ENCODE results near the gene SPACDR. TPM values are rescaled to one million over a fixed set of nuclear protein-coding genes. Genes with fewer than 3 reads are reported as not detected.

SPACDR gene
- total and polyA plus RNA-seq, 7 donors = 0.63 to 0.95 TPM; not detected in 5

DNA sequence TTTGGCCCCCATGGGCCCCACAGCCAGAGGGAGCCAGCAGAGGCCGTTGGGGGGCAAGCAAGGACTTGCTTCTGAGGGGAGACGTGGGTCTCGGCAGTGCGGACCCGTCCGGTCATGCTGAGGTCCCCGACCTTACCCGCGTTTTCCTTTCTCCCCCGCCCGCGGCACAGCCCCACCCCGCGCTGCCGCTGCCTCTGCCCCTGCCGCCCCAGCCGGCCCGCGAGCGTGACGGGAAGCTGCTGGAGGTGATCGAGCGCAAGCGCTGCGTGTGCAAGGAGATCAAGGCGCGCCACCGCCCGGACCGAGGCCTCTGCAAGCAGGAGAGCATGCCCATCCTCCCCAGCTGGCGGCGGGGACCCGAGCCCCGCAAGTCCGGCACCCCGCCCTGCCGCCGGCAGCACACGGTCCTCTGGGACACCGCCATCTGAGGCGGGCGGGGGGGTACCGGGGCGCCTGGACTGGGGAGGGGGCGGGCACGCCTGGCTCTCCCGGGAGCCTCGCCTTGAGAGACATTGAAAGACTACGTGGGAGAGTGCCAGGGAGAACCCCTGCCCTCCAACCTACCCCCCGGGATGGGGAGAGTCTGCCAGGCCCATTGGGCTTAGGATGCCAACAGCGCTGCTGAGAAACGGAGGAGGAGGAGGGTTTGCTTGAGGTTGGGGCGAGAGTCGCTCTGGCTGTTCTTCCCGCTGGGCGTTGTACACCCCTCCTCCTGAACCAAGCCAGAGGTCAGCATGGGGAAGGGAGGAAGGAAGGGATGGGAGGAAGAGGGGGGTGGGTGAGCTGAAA is 29.6 kb upstream of the SPACDR start:
- Histone ChIP-seq H3K27me3 (peaks cover 0 to 10% (median 0%) of the 10 kb centered on the region in 3 donors), H3K9me3 (no peaks in the 10 kb centered on the region), H3K4me3 (peak overlapping the region in 3 of 4 donors; percentile 32 to 45 (median 42)), H3K4me1 (peaks cover 0 to 13% (median 11%) of the 10 kb centered on the region in 4 donors), H3K36me3 (no peaks in the 10 kb centered on the region), H3K27ac (peak overlapping the region in 1 of 4 donors; percentile 44)
- intact Hi-C loops (cut with DNase I) = no loop called here
- no peak for TF ChIP-seq EP300 (IDR thresholded peaks at IDR 0.05)
- TF ChIP-seq POLR2AphosphoS5 (IDR thresholded peaks at IDR 0.05) = no peak
- no peak for TF ChIP-seq POLR2A (IDR thresholded peaks at IDR 0.05)
- TF ChIP-seq, protein P1, sequence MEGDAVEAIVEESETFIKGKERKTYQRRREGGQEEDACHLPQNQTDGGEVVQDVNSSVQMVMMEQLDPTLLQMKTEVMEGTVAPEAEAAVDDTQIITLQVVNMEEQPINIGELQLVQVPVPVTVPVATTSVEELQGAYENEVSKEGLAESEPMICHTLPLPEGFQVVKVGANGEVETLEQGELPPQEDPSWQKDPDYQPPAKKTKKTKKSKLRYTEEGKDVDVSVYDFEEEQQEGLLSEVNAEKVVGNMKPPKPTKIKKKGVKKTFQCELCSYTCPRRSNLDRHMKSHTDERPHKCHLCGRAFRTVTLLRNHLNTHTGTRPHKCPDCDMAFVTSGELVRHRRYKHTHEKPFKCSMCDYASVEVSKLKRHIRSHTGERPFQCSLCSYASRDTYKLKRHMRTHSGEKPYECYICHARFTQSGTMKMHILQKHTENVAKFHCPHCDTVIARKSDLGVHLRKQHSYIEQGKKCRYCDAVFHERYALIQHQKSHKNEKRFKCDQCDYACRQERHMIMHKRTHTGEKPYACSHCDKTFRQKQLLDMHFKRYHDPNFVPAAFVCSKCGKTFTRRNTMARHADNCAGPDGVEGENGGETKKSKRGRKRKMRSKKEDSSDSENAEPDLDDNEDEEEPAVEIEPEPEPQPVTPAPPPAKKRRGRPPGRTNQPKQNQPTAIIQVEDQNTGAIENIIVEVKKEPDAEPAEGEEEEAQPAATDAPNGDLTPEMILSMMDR (IDR thresholded peaks at IDR 0.05) = no peak
- WGBS, 2 donors = 4 to 7% methylated on average over 56 of the region's 56 CpGs
- DNase-seq = no peak

DNA sequence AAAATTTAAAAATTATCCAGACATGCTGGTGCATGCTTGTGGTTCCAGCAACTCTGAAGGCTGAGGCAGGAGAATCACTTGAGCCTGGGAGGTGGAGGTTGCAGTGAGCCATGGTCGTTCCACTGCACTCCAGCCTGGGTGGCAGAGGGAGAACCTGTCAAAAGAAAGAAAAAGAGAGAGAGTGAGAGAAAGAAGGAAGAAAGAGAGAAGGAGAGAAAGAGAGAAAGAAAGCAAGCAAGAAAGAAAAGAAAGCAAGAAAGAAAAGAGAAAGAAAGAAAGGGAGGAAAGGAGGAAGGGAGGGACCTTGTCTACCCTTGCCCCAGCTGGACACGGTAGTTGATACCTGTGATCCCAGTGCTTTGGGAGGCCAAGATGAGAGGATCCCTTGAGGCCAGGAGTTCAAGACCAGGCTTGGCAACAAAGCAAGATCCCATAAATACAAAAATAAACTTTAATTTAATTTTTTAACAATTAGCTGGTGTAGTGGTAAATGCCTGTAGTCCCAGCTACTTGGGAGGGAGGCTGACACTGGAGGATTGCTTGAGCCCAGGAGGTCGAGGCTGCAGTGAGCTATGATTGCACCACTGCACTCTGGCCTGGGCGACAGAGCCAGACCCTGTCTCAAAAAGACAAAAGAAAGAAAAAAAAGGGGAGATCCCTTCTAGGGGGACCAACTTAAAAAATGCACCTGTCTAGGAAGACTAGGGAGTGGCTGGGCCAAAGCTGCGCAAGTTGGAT is 28.8 kb upstream of the SPACDR start:
- DNase-seq = no peak
- H3K9me3 ChIP-seq = no peaks in the 10 kb centered on the region
- no peaks in the 10 kb centered on the region for H3K36me3 ChIP-seq
- intact Hi-C loops (cut with DNase I) = no loop called here
- H3K27ac ChIP-seq = peak overlapping the region in 1 of 4 donors; percentile 44
- H3K4me3 ChIP-seq = peak overlapping the region in 3 of 4 donors; percentile 32 to 45 (median 42)
- peaks cover 0 to 10% (median 0%) of the 10 kb centered on the region in 3 donors for H3K27me3 ChIP-seq
- 72 to 83% methylated on average over 5 of the region's 5 CpGs for WGBS, 2 donors
- H3K4me1 ChIP-seq = peaks cover 0 to 13% (median 11%) of the 10 kb centered on the region in 4 donors
- no peak for TF ChIP-seq POLR2A (IDR thresholded peaks at IDR 0.05)
- TF ChIP-seq EP300 (IDR thresholded peaks at IDR 0.05) = no peak
- TF ChIP-seq POLR2AphosphoS5 (IDR thresholded peaks at IDR 0.05) = no peak
- TF ChIP-seq, protein P1 (IDR thresholded peaks at IDR 0.05) = no peak

DNA sequence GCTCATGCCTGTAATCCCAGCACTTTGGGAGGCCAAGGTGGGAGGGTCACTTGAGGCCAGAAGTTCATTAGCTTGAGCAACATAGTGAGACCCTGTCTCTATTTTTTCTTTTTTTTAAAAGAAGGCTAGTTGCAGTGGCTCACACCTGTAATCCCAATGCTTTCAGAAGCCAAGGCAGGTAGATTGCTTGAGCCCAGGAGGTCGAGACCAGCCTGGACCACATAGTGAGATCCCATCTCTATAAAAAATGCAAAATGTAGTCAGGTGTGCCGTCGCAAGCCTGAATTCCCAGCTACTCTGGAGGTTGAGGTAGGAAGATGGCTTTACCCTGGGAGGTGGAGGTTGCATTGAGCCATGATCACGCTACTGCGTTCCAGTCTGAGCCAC is 27.1 kb upstream of the SPACDR start:
- intact Hi-C loops (cut with DNase I) = no loop called here
- H3K36me3 ChIP-seq = no peaks in the 10 kb centered on the region
- H3K9me3 ChIP-seq = no peaks in the 10 kb centered on the region
- H3K27me3 ChIP-seq = peaks cover 0 to 10% (median 0%) of the 10 kb centered on the region in 3 donors
- H3K27ac ChIP-seq = no peak overlapping the region
- TF ChIP-seq EP300 (IDR thresholded peaks at IDR 0.05) (no peak), POLR2A (IDR thresholded peaks at IDR 0.05) (no peak), POLR2AphosphoS5 (IDR thresholded peaks at IDR 0.05) (no peak)
- TF ChIP-seq, protein P1 (IDR thresholded peaks at IDR 0.05) = no peak
- WGBS, 2 donors = 96 to 97% methylated on average over 5 of the region's 5 CpGs
- peaks cover 0 to 13% (median 11%) of the 10 kb centered on the region in 4 donors for H3K4me1 ChIP-seq
- no peak overlapping the region for H3K4me3 ChIP-seq
- DNase-seq = no peak

DNA sequence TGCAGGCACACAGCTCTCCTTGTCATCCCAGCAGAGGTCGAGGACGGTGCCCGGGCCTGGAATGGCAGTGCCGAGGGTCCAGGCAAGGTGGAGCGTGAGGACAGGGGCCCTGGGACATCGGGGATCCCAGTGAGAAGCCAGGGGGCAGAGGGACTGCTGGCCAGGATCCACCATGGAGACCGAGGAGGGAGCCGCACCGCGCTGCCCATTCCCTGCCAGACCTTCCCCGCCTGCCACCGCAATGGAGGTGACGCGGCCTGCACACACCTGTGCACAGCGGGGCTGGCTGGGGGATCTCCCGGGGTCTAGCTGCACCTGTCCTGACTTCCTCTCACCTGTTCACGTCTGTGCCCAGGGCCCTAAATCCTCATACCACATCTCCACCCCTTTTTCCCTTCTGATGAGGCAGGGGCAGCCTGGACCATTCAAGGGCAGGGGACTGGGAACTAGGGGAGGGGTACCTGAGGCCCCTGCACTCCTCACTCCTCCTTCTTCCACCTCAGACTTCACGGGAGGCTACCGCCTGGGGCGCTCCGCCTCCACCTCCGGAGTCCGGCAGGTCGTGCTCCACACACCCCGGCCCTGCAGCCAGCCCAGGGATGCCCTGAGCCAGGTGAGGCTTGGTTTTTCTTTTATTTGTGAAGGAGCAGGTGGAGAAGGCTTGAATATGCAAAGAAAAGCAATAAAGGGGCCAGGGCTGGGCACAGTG is 26.6 kb upstream of the SPACDR start:
- intact Hi-C loops (cut with DNase I) = no loop called here
- H3K27ac ChIP-seq = no peak overlapping the region
- no peak for TF ChIP-seq POLR2A (IDR thresholded peaks at IDR 0.05)
- no peaks in the 10 kb centered on the region for H3K9me3 ChIP-seq
- WGBS, 2 donors = 37 to 76% methylated on average over 25 of the region's 25 CpGs
- H3K36me3 ChIP-seq = no peaks in the 10 kb centered on the region
- no peak overlapping the region for H3K4me3 ChIP-seq
- peaks cover 0 to 13% (median 11%) of the 10 kb centered on the region in 4 donors for H3K4me1 ChIP-seq
- DNase-seq = no peak
- H3K27me3 ChIP-seq = peaks cover 0 to 10% (median 0%) of the 10 kb centered on the region in 3 donors
